ENCODE results near the gene ZC3H4.
"Not testable (repeated sequence)": the region's sequence is repeated elsewhere in the genome, so short reads cannot be mapped to it uniquely, and the experiment has no call there.

ZC3H4 gene

GRCh38 chr19:47152205-47152604 is 38.6 kb upstream of the ZC3H4 start:
- Histone ChIP-seq H3K27me3 (ENCODE audit: control insufficient read depth in 5 of 5, insufficient read depth in 4 of 5, low read length in 5 of 5) (no peaks in the 10 kb centered on the region), H3K27ac (ENCODE audit: low read depth, low read length) (no peak overlapping the region)

GRCh38 chr19:47151627-47152026 is 38.1 kb upstream of the ZC3H4 start:
- peaks cover 0 to 16% (median 5%) of the 10 kb centered on the region in 5 donors for H3K4me1 ChIP-seq (ENCODE audit: control insufficient read depth in 5 of 5, insufficient read depth in 5 of 5, low read length in 5 of 5)
- H3K4me3 ChIP-seq (ENCODE audit: low read depth in 1 of 5, low read length in 5 of 5) = no peak overlapping the region
- peaks cover 23 to 64% (median 35%) of the 10 kb centered on the region in 5 donors for H3K36me3 ChIP-seq (ENCODE audit: control insufficient read depth in 5 of 5, insufficient read depth in 5 of 5, low read length in 5 of 5)
- H3K27ac ChIP-seq (ENCODE audit: low read depth, low read length) = no peak overlapping the region
- H3K9ac ChIP-seq (ENCODE audit: low read length in 5 of 5) = no peak overlapping the region
- H3K27me3 ChIP-seq (ENCODE audit: control insufficient read depth in 5 of 5, insufficient read depth in 4 of 5, low read length in 5 of 5) = no peaks in the 10 kb centered on the region
- no peaks in the 10 kb centered on the region for H3K9me3 ChIP-seq (ENCODE audit: control insufficient read depth in 5 of 5, low read length in 5 of 5)

More at GRCh38 chr19:47152205-47152604, 38.6 kb upstream of the ZC3H4 start:
- Histone ChIP-seq H3K9ac (ENCODE audit: low read length in 5 of 5) (no peak overlapping the region), H3K9me3 (ENCODE audit: control insufficient read depth in 5 of 5, low read length in 5 of 5) (no peaks in the 10 kb centered on the region), H3K36me3 (ENCODE audit: control insufficient read depth in 5 of 5, insufficient read depth in 5 of 5, low read length in 5 of 5) (peaks cover 23 to 60% (median 37%) of the 10 kb centered on the region in 5 donors), H3K4me1 (ENCODE audit: control insufficient read depth in 5 of 5, insufficient read depth in 5 of 5, low read length in 5 of 5) (peaks cover 4 to 22% (median 10%) of the 10 kb centered on the region in 5 donors), H3K4me3 (ENCODE audit: low read depth in 1 of 5, low read length in 5 of 5) (no peak overlapping the region)

- no peak overlapping the region for H3K27ac ChIP-seq (ENCODE audit: low read depth, low read length)
- H3K4me1 ChIP-seq (ENCODE audit: control insufficient read depth in 5 of 5, insufficient read depth in 5 of 5, low read length in 5 of 5) = peaks cover 0 to 2% (median 0%) of the 10 kb centered on the region in 5 donors
- no peaks in the 10 kb centered on the region for H3K27me3 ChIP-seq (ENCODE audit: control insufficient read depth in 5 of 5, insufficient read depth in 4 of 5, low read length in 5 of 5)
- H3K36me3 ChIP-seq (ENCODE audit: control insufficient read depth in 5 of 5, insufficient read depth in 5 of 5, low read length in 5 of 5) = peaks cover 12 to 64% (median 50%) of the 10 kb centered on the region in 5 donors
- no peak overlapping the region for H3K9ac ChIP-seq (ENCODE audit: low read length in 5 of 5)
- H3K4me3 ChIP-seq (ENCODE audit: low read depth in 1 of 5, low read length in 5 of 5) = no peak overlapping the region
- no peaks in the 10 kb centered on the region for H3K9me3 ChIP-seq (ENCODE audit: control insufficient read depth in 5 of 5, low read length in 5 of 5)
These were observed 33.3 kb upstream of the ZC3H4 start for GRCh38 chr19:47146920-47147319.

GRCh38 chr19:47145639-47146486 is 32.3 kb upstream of the ZC3H4 start:
- Histone ChIP-seq H3K27me3 (ENCODE audit: control insufficient read depth in 5 of 5, insufficient read depth in 4 of 5, low read length in 5 of 5) (no peaks in the 10 kb centered on the region), H3K9ac (ENCODE audit: low read length in 5 of 5) (no peak overlapping the region), H3K4me1 (ENCODE audit: control insufficient read depth in 5 of 5, insufficient read depth in 5 of 5, low read length in 5 of 5) (peaks cover 0 to 2% (median 0%) of the 10 kb centered on the region in 5 donors), H3K4me3 (ENCODE audit: low read depth in 1 of 5, low read length in 5 of 5) (no peak overlapping the region), H3K36me3 (ENCODE audit: control insufficient read depth in 5 of 5, insufficient read depth in 5 of 5, low read length in 5 of 5) (peaks cover 9 to 56% (median 44%) of the 10 kb centered on the region in 5 donors), H3K9me3 (ENCODE audit: control insufficient read depth in 5 of 5, low read length in 5 of 5) (no peaks in the 10 kb centered on the region), H3K27ac (ENCODE audit: low read depth, low read length) (no peak overlapping the region)

GRCh38 chr19:47144630-47145029 is 31.1 kb upstream of the ZC3H4 start:
- peaks cover 0 to 1% (median 0%) of the 10 kb centered on the region in 5 donors for H3K4me1 ChIP-seq (ENCODE audit: control insufficient read depth in 5 of 5, insufficient read depth in 5 of 5, low read length in 5 of 5)
- no peak overlapping the region for H3K9ac ChIP-seq (ENCODE audit: low read length in 5 of 5)
- no peaks in the 10 kb centered on the region for H3K9me3 ChIP-seq (ENCODE audit: control insufficient read depth in 5 of 5, low read length in 5 of 5)
- peaks cover 3 to 47% (median 37%) of the 10 kb centered on the region in 5 donors for H3K36me3 ChIP-seq (ENCODE audit: control insufficient read depth in 5 of 5, insufficient read depth in 5 of 5, low read length in 5 of 5)
- H3K4me3 ChIP-seq (ENCODE audit: low read depth in 1 of 5, low read length in 5 of 5) = no peak overlapping the region
- H3K27ac ChIP-seq (ENCODE audit: low read depth, low read length) = no peak overlapping the region
- H3K27me3 ChIP-seq (ENCODE audit: control insufficient read depth in 5 of 5, insufficient read depth in 4 of 5, low read length in 5 of 5) = no peaks in the 10 kb centered on the region

- Histone ChIP-seq H3K9me3 (ENCODE audit: control insufficient read depth in 5 of 5, low read length in 5 of 5) (no peaks in the 10 kb centered on the region), H3K27me3 (ENCODE audit: control insufficient read depth in 5 of 5, insufficient read depth in 4 of 5, low read length in 5 of 5) (no peaks in the 10 kb centered on the region), H3K27ac (ENCODE audit: low read depth, low read length) (no peak overlapping the region), H3K4me3 (ENCODE audit: low read depth in 1 of 5, low read length in 5 of 5) (no peak overlapping the region), H3K4me1 (ENCODE audit: control insufficient read depth in 5 of 5, insufficient read depth in 5 of 5, low read length in 5 of 5) (no peaks in the 10 kb centered on the region), H3K36me3 (ENCODE audit: control insufficient read depth in 5 of 5, insufficient read depth in 5 of 5, low read length in 5 of 5) (peaks cover 3 to 51% (median 37%) of the 10 kb centered on the region in 5 donors), H3K9ac (ENCODE audit: low read length in 5 of 5) (no peak overlapping the region)
These were observed 29.9 kb upstream of the ZC3H4 start for GRCh38 chr19:47143322-47144073.

GRCh38 chr19:47142779-47143178 is 29.2 kb upstream of the ZC3H4 start:
- H3K36me3 ChIP-seq (ENCODE audit: control insufficient read depth in 5 of 5, insufficient read depth in 5 of 5, low read length in 5 of 5) = peaks cover 3 to 45% (median 35%) of the 10 kb centered on the region in 5 donors
- no peaks in the 10 kb centered on the region for H3K4me1 ChIP-seq (ENCODE audit: control insufficient read depth in 5 of 5, insufficient read depth in 5 of 5, low read length in 5 of 5)
- H3K27me3 ChIP-seq (ENCODE audit: control insufficient read depth in 5 of 5, insufficient read depth in 4 of 5, low read length in 5 of 5) = no peaks in the 10 kb centered on the region
- no peak overlapping the region for H3K4me3 ChIP-seq (ENCODE audit: low read depth in 1 of 5, low read length in 5 of 5)
- no peak overlapping the region for H3K27ac ChIP-seq (ENCODE audit: low read depth, low read length)
- H3K9me3 ChIP-seq (ENCODE audit: control insufficient read depth in 5 of 5, low read length in 5 of 5) = no peaks in the 10 kb centered on the region
- H3K9ac ChIP-seq (ENCODE audit: low read length in 5 of 5) = no peak overlapping the region

- no peak overlapping the region for H3K9ac ChIP-seq (ENCODE audit: low read length in 5 of 5)
- H3K4me3 ChIP-seq (ENCODE audit: low read depth in 1 of 5, low read length in 5 of 5) = no peak overlapping the region
- no peaks in the 10 kb centered on the region for H3K4me1 ChIP-seq (ENCODE audit: control insufficient read depth in 5 of 5, insufficient read depth in 5 of 5, low read length in 5 of 5)
- no peaks in the 10 kb centered on the region for H3K9me3 ChIP-seq (ENCODE audit: control insufficient read depth in 5 of 5, low read length in 5 of 5)
- H3K27ac ChIP-seq (ENCODE audit: low read depth, low read length) = no peak overlapping the region
- no peaks in the 10 kb centered on the region for H3K27me3 ChIP-seq (ENCODE audit: control insufficient read depth in 5 of 5, insufficient read depth in 4 of 5, low read length in 5 of 5)
- peaks cover 3 to 40% (median 33%) of the 10 kb centered on the region in 5 donors for H3K36me3 ChIP-seq (ENCODE audit: control insufficient read depth in 5 of 5, insufficient read depth in 5 of 5, low read length in 5 of 5)
These were observed 28.1 kb upstream of the ZC3H4 start for GRCh38 chr19:47141695-47142094.

GRCh38 chr19:47141252-47141651 is 27.7 kb upstream of the ZC3H4 start:
- H3K4me3 ChIP-seq (ENCODE audit: low read depth in 1 of 5, low read length in 5 of 5); H3K9me3 ChIP-seq (ENCODE audit: control insufficient read depth in 5 of 5, low read length in 5 of 5); H3K27me3 ChIP-seq (ENCODE audit: control insufficient read depth in 5 of 5, insufficient read depth in 4 of 5, low read length in 5 of 5); H3K9ac ChIP-seq (ENCODE audit: low read length in 5 of 5); H3K27ac ChIP-seq (ENCODE audit: low read depth, low read length); H3K4me1 ChIP-seq (ENCODE audit: control insufficient read depth in 5 of 5, insufficient read depth in 5 of 5, low read length in 5 of 5): not testable (repeated sequence)
- H3K36me3 ChIP-seq (ENCODE audit: control insufficient read depth in 5 of 5, insufficient read depth in 5 of 5, low read length in 5 of 5) = peaks cover 3 to 36% (median 28%) of the 10 kb centered on the region in 5 donors

- Histone ChIP-seq H3K36me3 (ENCODE audit: control insufficient read depth in 5 of 5, insufficient read depth in 5 of 5, low read length in 5 of 5) (peaks cover 0 to 7% (median 2%) of the 10 kb centered on the region in 5 donors), H3K4me1 (ENCODE audit: control insufficient read depth in 5 of 5, insufficient read depth in 5 of 5, low read length in 5 of 5) (peaks cover 0 to 19% (median 15%) of the 10 kb centered on the region in 5 donors), H3K27ac (ENCODE audit: low read depth, low read length) (no peak overlapping the region), H3K9me3 (ENCODE audit: control insufficient read depth in 5 of 5, low read length in 5 of 5) (no peaks in the 10 kb centered on the region), H3K27me3 (ENCODE audit: control insufficient read depth in 5 of 5, insufficient read depth in 4 of 5, low read length in 5 of 5) (no peaks in the 10 kb centered on the region), H3K9ac (ENCODE audit: low read length in 5 of 5) (no peak overlapping the region), H3K4me3 (ENCODE audit: low read depth in 1 of 5, low read length in 5 of 5) (no peak overlapping the region)
These were observed 21.6 kb upstream of the ZC3H4 start for GRCh38 chr19:47135156-47135555.

Data from subcutaneous abdominal adipose tissue (tissue), 5 donors.